ENCODE results near the gene PPP1R36. TPM values are rescaled to one million over a fixed set of nuclear protein-coding genes. Genes with fewer than 3 reads are reported as not detected.
"Not testable (repeated sequence)": the region's sequence is repeated elsewhere in the genome, so short reads cannot be mapped to it uniquely, and the experiment has no call there.

Gene PPP1R36
- total and polyA plus RNA-seq, 4 donors: 0.42 to 1.9 (median 1.2) TPM

DNA sequence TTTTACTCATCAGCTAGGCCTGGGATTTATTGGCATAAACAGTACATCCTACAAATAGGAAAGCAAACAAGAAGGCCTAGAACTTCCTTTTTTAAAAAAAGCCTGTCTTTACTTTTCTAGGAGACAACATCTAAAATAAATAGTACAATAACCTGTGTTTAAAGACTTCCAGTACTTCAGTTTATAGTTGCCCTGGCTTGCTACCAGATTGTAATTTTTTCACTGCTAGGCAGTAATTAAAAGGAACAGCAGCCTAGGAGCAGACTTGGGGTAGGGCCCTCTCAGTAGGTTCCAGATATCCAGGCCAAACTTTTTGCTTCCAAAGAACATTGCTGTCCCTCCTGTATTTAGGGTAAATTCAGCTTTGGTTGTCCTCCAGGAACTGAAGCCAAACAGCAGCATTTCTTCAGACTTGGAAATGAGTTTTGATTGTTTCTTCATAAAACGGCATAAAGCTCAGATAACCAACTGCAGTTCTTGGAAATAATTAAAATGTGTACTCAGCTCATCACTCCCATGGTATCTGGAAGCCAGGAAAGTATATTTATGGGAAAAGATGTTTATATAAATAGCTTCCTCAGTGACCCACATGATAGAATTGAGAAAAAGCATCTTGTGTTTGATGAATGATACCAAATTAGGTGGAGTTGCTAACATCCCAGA lies 61.7 kb downstream of the PPP1R36 start:
- H3K27me3 ChIP-seq (ENCODE audit: control insufficient read depth in 1 of 2, insufficient read depth in 2 of 2, low read length in 1 of 2): no peaks in the 10 kb centered on the region
- no peaks in the 10 kb centered on the region for H3K36me3 ChIP-seq (ENCODE audit: control insufficient read depth in 1 of 2, insufficient read depth in 2 of 2, low read length in 1 of 2)
- 26 to 31% methylated on average over 1 of the region's 1 CpG for WGBS, 2 donors
- H3K27ac ChIP-seq (ENCODE audit: low read depth in 1 of 2, low read length in 2 of 2): peak overlapping the region in 1 of 2 donors; percentile 41
- no peaks in the 10 kb centered on the region for H3K9me3 ChIP-seq (ENCODE audit: control insufficient read depth, low read length)
- no peak for DNase-seq
- H3K4me1 ChIP-seq (ENCODE audit: control insufficient read depth in 1 of 2, insufficient read depth in 2 of 2, low read length in 2 of 2): peaks cover 3 to 4% of the 10 kb centered on the region in 2 donors
- intact Hi-C loops (cut with DNase I): no loop called here
- ATAC-seq (ENCODE audit: low FRiP score): no peak
- no peak overlapping the region for H3K4me3 ChIP-seq (ENCODE audit: low read length in 2 of 2)

DNA sequence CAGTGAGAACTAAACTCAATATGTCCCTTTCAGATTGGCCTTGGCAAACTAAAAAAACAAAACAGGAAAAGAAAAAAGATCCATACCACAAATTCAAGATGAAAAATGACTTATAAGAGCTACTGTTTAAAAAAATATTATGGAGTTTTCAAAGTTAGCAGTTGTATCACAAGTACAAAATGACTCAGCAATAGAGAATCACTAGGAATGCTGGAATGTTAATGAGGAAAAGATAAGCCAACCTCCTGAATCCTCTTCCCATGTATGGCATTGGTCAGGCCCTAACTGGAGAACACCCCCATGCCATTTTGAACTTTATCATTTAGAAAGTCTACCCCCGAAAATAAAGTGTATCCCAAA lies 62.2 kb downstream of the PPP1R36 start:
- no peak overlapping the region for H3K4me3 ChIP-seq (ENCODE audit: low read length in 2 of 2)
- H3K9me3 ChIP-seq (ENCODE audit: control insufficient read depth, low read length): no peaks in the 10 kb centered on the region
- 88 to 93% methylated on average over 1 of the region's 1 CpG for WGBS, 2 donors
- H3K27ac ChIP-seq (ENCODE audit: low read depth in 1 of 2, low read length in 2 of 2): no peak overlapping the region
- no peaks in the 10 kb centered on the region for H3K36me3 ChIP-seq (ENCODE audit: control insufficient read depth in 1 of 2, insufficient read depth in 2 of 2, low read length in 1 of 2)
- no peaks in the 10 kb centered on the region for H3K27me3 ChIP-seq (ENCODE audit: control insufficient read depth in 1 of 2, insufficient read depth in 2 of 2, low read length in 1 of 2)
- DNase-seq (no peak), ATAC-seq (ENCODE audit: low FRiP score) (no peak)
- intact Hi-C loops (cut with DNase I): no loop called here
- peaks cover 3 to 4% of the 10 kb centered on the region in 2 donors for H3K4me1 ChIP-seq (ENCODE audit: control insufficient read depth in 1 of 2, insufficient read depth in 2 of 2, low read length in 2 of 2)

DNA sequence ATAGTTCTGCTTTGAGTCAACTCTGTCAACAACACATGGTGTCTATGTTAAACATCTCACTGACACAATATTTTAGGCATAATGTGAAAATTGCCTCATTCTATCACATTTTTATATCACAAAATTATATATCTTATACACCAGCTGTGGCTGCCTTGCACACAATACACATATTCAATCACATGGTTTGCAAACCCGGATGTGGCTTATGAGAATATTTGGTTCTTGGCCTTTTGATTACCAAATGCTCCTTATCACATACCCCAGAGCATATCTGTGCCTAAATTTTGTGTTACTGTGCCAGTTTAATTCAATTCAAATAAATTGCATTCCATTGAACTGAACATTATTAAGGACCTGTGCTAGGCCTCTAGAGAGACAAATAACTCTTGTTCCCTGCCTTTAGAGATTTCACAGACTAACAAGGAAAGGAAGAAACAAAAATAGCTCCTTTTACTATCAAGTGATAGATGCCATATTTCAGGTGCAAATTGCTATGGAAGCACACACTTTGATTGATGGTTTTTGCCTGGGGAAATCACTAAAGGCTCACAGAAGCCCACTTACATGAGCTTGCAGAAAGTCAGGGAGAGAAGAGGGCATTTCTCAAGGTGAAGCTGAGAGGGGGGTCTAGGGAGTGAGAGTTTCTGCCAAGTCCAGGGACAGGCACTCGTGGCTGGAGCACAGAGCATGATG lies 63.4 kb downstream of the PPP1R36 start:
- H3K4me3 ChIP-seq (ENCODE audit: low read length in 2 of 2): no peak overlapping the region
- ATAC-seq (ENCODE audit: low FRiP score): no peak
- intact Hi-C loops (cut with DNase I): no loop called here
- no peaks in the 10 kb centered on the region for H3K27me3 ChIP-seq (ENCODE audit: control insufficient read depth in 1 of 2, insufficient read depth in 2 of 2, low read length in 1 of 2)
- peaks cover 3 to 4% of the 10 kb centered on the region in 2 donors for H3K4me1 ChIP-seq (ENCODE audit: control insufficient read depth in 1 of 2, insufficient read depth in 2 of 2, low read length in 2 of 2)
- H3K36me3 ChIP-seq (ENCODE audit: control insufficient read depth in 1 of 2, insufficient read depth in 2 of 2, low read length in 1 of 2): no peaks in the 10 kb centered on the region
- no peaks in the 10 kb centered on the region for H3K9me3 ChIP-seq (ENCODE audit: control insufficient read depth, low read length)
- no peak overlapping the region for H3K27ac ChIP-seq (ENCODE audit: low read depth in 1 of 2, low read length in 2 of 2)
- no peak for DNase-seq
- WGBS, 2 donors: 65 to 80% methylated on average over 2 of the region's 2 CpGs

DNA sequence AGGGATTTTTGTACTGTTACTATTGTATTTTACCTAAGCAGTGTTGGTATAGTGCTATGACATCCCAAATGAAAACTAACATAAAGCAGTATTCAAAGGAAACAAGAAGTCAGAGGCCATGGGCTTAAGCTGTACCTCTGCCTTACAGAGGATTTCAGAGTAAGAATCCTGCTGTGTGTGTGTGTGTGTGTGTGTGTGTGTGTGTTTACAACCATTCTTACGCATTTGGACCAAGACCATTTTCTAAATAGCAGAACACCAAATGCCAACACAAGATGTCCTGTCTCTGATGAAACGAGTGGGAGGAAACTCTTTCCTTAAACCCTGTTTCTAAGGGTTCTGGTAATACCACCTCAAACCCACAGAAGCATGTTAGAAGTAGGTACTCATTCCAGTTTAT lies 64.4 kb downstream of the PPP1R36 start:
- Histone ChIP-seq H3K4me1 (ENCODE audit: control insufficient read depth in 1 of 2, insufficient read depth in 2 of 2, low read length in 2 of 2) (peaks cover 3 to 4% of the 10 kb centered on the region in 2 donors), H3K27me3 (ENCODE audit: control insufficient read depth in 1 of 2, insufficient read depth in 2 of 2, low read length in 1 of 2) (no peaks in the 10 kb centered on the region), H3K9me3 (ENCODE audit: control insufficient read depth, low read length) (no peaks in the 10 kb centered on the region), H3K4me3 (ENCODE audit: low read length in 2 of 2) (no peak overlapping the region), H3K36me3 (ENCODE audit: control insufficient read depth in 1 of 2, insufficient read depth in 2 of 2, low read length in 1 of 2) (no peaks in the 10 kb centered on the region), H3K27ac (ENCODE audit: low read depth in 1 of 2, low read length in 2 of 2) (no peak overlapping the region)
- no peak for ATAC-seq (ENCODE audit: low FRiP score)
- intact Hi-C loops (cut with DNase I): no loop called here
- WGBS, 2 donors: 86 to 88% methylated on average over 2 of the region's 2 CpGs
- DNase-seq: no peak

DNA sequence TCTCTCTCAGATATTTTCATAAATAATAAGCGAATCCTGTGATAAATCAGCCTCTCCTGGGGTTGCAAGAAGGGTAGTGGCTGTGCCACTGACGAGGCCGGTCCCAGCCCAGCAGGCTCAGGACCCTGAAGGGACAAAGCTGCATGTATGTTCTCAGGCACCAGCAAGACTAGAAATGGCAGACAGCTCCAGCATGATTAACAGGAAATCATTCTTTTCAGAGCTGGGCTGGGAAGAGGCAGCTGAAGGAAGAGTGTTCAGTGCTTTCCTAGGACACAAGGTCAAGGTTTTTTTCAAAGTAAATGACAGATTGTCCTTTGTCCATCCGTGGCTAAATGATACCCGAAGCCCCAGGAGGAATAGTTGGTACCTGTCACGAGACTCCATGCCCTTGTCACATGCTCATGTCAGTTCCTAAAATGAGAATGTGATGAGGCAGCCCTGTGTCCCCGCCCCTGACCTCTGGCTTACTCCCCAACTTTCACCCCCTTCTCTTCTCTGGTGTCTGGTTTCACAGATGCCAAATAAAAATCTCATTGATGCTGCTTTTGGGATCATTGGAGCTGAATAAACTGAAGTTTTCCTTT lies 65.1 kb downstream of the PPP1R36 start:
- Histone ChIP-seq H3K27ac (ENCODE audit: low read depth in 1 of 2, low read length in 2 of 2) (no peak overlapping the region), H3K4me1 (ENCODE audit: control insufficient read depth in 1 of 2, insufficient read depth in 2 of 2, low read length in 2 of 2) (peaks cover 3 to 4% of the 10 kb centered on the region in 2 donors), H3K27me3 (ENCODE audit: control insufficient read depth in 1 of 2, insufficient read depth in 2 of 2, low read length in 1 of 2) (no peaks in the 10 kb centered on the region), H3K4me3 (ENCODE audit: low read length in 2 of 2) (no peak overlapping the region), H3K36me3 (ENCODE audit: control insufficient read depth in 1 of 2, insufficient read depth in 2 of 2, low read length in 1 of 2) (no peaks in the 10 kb centered on the region), H3K9me3 (ENCODE audit: control insufficient read depth, low read length) (no peaks in the 10 kb centered on the region)
- DNase-seq: no peak
- intact Hi-C loops (cut with DNase I): no loop called here
- 69 to 71% methylated on average over 7 of the region's 7 CpGs for WGBS, 2 donors
- no peak for ATAC-seq (ENCODE audit: low FRiP score)

DNA sequence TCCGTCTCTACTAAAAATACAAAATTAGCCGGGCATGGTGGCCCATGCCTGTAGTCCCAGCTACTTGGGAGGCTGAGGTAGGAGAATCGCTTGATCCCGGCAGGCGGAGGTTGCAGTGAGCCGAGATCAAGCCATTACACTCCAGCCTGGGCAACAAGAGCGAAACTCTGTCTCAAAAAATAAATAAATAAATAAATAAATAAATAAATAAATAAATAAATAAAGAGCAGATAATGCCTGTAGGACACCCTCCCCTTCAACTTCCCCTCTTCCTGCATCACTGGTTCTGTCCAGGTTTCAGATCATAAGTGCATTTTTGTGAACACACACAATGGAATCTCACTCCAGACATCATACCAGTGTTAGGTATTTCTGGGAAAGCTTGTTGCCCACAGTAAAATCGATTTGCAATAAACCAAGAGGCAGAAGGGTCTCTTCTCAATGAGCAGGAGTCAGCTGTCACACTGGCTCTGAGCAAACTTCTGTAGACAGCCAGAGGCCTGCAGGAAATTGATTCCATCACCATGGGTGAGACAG lies 68.2 kb downstream of the PPP1R36 start:
- DNase-seq; ATAC-seq (ENCODE audit: low FRiP score); H3K4me3 ChIP-seq (ENCODE audit: low read length in 2 of 2); H3K27ac ChIP-seq (ENCODE audit: low read depth in 1 of 2, low read length in 2 of 2); intact Hi-C loops (cut with DNase I); H3K27me3 ChIP-seq (ENCODE audit: control insufficient read depth in 1 of 2, insufficient read depth in 2 of 2, low read length in 1 of 2); H3K9me3 ChIP-seq (ENCODE audit: control insufficient read depth, low read length); H3K36me3 ChIP-seq (ENCODE audit: control insufficient read depth in 1 of 2, insufficient read depth in 2 of 2, low read length in 1 of 2); H3K4me1 ChIP-seq (ENCODE audit: control insufficient read depth in 1 of 2, insufficient read depth in 2 of 2, low read length in 2 of 2): not testable (repeated sequence)
- WGBS, 2 donors: 94% methylated on average over 8 of the region's 8 CpGs

DNA sequence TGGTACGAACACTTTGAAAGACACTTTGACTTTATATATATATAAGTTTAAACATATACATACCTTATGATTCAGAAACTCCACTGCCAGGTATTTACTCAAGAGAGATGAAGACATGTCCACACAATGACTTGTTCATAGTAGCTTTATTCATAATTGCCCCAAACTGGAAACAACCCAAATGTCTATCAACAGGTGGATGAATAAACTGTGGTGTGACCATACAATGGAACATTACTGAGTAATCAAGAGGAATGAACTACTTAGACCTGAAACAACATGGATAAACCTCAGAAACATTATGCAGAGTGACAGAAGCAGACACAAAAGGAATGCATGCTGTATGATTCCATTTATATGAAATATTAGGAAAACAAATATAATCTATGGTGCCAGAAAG lies 71.1 kb downstream of the PPP1R36 start:
- Histone ChIP-seq H3K27me3 (ENCODE audit: control insufficient read depth in 1 of 2, insufficient read depth in 2 of 2, low read length in 1 of 2) (no peaks in the 10 kb centered on the region), H3K9me3 (ENCODE audit: control insufficient read depth, low read length) (no peaks in the 10 kb centered on the region), H3K36me3 (ENCODE audit: control insufficient read depth in 1 of 2, insufficient read depth in 2 of 2, low read length in 1 of 2) (no peaks in the 10 kb centered on the region), H3K27ac (ENCODE audit: low read depth in 1 of 2, low read length in 2 of 2) (no peak overlapping the region), H3K4me3 (ENCODE audit: low read length in 2 of 2) (no peak overlapping the region), H3K4me1 (ENCODE audit: control insufficient read depth in 1 of 2, insufficient read depth in 2 of 2, low read length in 2 of 2) (no peaks in the 10 kb centered on the region)
- intact Hi-C loops (cut with DNase I): no loop called here
- DNase-seq (no peak), ATAC-seq (ENCODE audit: low FRiP score) (no peak)
- WGBS, 2 donors: 90 to 99% methylated on average over 1 of the region's 1 CpG

DNA sequence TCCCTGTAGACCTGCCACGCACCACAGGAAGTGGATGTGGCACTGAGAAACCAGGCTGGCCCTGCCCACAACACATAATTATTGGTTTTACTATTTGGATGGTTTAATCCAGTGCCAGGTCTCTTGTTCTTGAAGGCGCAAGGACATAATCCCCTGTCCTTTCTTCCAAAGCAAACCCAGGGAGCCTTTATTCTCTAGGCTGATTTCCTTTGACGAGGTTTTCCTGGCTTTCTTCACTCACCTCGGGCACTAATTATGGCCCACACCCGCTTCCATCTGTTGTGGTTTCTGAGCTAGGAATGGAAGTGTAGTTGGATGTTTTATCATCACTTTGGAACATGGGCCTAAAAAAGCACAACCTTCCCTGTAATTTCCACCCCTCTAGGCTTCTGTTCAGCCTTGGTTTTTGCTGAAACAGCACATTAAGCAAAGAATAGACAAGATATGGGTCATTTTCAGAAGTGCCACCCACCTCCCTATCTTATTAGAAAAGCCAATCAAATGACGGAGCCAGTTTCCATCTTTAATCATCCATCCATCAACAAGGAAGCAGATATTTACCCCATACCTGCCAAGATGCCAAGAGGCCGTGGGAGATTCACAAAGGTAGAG lies 73.9 kb downstream of the PPP1R36 start:
- DNase-seq: no peak
- intact Hi-C loops (cut with DNase I): no loop called here
- ATAC-seq (ENCODE audit: low FRiP score): no peak
- 93 to 96% methylated on average over 7 of the region's 7 CpGs for WGBS, 2 donors
- Histone ChIP-seq H3K9me3 (ENCODE audit: control insufficient read depth, low read length) (no peaks in the 10 kb centered on the region), H3K36me3 (ENCODE audit: control insufficient read depth in 1 of 2, insufficient read depth in 2 of 2, low read length in 1 of 2) (no peaks in the 10 kb centered on the region), H3K27ac (ENCODE audit: low read depth in 1 of 2, low read length in 2 of 2) (no peak overlapping the region), H3K4me1 (ENCODE audit: control insufficient read depth in 1 of 2, insufficient read depth in 2 of 2, low read length in 2 of 2) (no peaks in the 10 kb centered on the region), H3K27me3 (ENCODE audit: control insufficient read depth in 1 of 2, insufficient read depth in 2 of 2, low read length in 1 of 2) (no peaks in the 10 kb centered on the region), H3K4me3 (ENCODE audit: low read length in 2 of 2) (no peak overlapping the region)
